BLaER1 treated with 17β-estradiol and CSF1 and Interleukin-3, amounts not matched to agents 10 nM and 100 nM (cell line): ENCODE measurements around the gene STK33.

Experiments
- H3K27ac ChIP-seq, 11 experiments: shearing (Covaris generic); formaldehyde crosslinking; 2 replicates each; pipeline ENCODE4 v1.8.1; 2022
- H3K27me3 ChIP-seq, 11 experiments: shearing (Covaris generic); formaldehyde crosslinking; 2 replicates each; pipeline ENCODE4 v1.8.1; 2022
- H3K36me3 ChIP-seq, 11 experiments: shearing (Covaris generic); formaldehyde crosslinking; 2 replicates each; pipeline ENCODE4 v1.8.1; 2022
- H3K4me1 ChIP-seq, 10 experiments: shearing (Covaris generic); formaldehyde crosslinking; 2 replicates each; pipeline ENCODE4 v1.8.1; 2022
- H3K4me2 ChIP-seq, 11 experiments: shearing (Covaris generic); formaldehyde crosslinking; 2 replicates each; pipeline ENCODE4 v1.8.1; 2022
- H3K4me3 ChIP-seq, 10 experiments: shearing (Covaris generic); formaldehyde crosslinking; 2 replicates each; pipeline ENCODE4 v1.8.1; 2022
- H3K9ac ChIP-seq, 11 experiments: shearing (Covaris generic); formaldehyde crosslinking; 2 replicates each; pipeline ENCODE4 v1.8.1; 2022
- H3K9me3 ChIP-seq, 11 experiments: shearing (Covaris generic); formaldehyde crosslinking; replicated peaks in 1 of 11; 2 replicates each; pipeline ENCODE4 v1.8.1; 2022
- H4K20me1 ChIP-seq, 11 experiments: shearing (Covaris generic); formaldehyde crosslinking; 2 replicates each; pipeline ENCODE4 v1.8.1; 2022
- Cebpa-rat ChIP-seq, 11 experiments: shearing (Covaris generic); IDR thresholded peaks; 2 replicates each; pipeline ENCODE4 v1.8.1; 2022

Gene STK33

GRCh38 chr11:8440649-8441048 is 153.4 kb downstream of the STK33 start:
- no peaks in the 10 kb centered on the region for H3K9me3 ChIP-seq
- H3K27me3 ChIP-seq: no peaks in the 10 kb centered on the region
- no peak overlapping the region for H3K27ac ChIP-seq
- no peak overlapping the region for H3K9ac ChIP-seq
- no peaks in the 10 kb centered on the region for H3K36me3 ChIP-seq
- H3K4me2 ChIP-seq: no peak overlapping the region
- TF ChIP-seq Cebpa-rat (IDR thresholded peaks at IDR 0.05): no peak
- no peaks in the 10 kb centered on the region for H4K20me1 ChIP-seq
- H3K4me1 ChIP-seq: no peaks in the 10 kb centered on the region
- H3K4me3 ChIP-seq: no peak overlapping the region

- Histone ChIP-seq H3K4me2 (no peak overlapping the region), H3K36me3 (no peaks in the 10 kb centered on the region), H3K4me3 (no peak overlapping the region), H4K20me1 (no peaks in the 10 kb centered on the region), H3K4me1 (no peaks in the 10 kb centered on the region), H3K9me3 (peaks cover 0 to 9% (median 0%) of the 10 kb centered on the region in 11 experiments; a peak in 6 of 22 replicates), H3K9ac (no peak overlapping the region), H3K27ac (no peak overlapping the region), H3K27me3 (no peaks in the 10 kb centered on the region)
- no peak for TF ChIP-seq Cebpa-rat (IDR thresholded peaks at IDR 0.05)
Observed at GRCh38 chr11:8429483-8429882, 164.5 kb downstream of the STK33 start.

DNA sequence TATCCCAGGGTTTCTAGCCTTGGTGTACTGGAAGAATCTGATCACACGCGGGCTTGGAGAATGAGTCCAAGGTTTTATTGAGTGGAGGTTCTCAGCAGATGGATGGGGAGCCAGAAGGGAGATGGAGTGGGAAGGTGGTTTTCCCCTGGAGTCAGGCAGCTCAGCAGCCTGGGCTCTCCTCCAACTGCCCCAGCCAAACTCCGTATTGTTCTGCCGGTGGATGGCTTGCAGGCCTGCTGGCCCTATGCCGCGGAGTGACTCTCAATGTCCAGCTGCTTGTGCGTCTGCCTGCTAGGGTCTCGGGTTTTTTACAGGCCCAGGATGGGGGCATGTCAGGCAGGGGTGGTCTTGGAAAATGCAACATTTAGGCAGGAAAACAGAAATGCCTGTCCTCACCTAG is 168.0 kb downstream of the STK33 start:
- no peak for TF ChIP-seq Cebpa-rat (IDR thresholded peaks at IDR 0.05)
- Histone ChIP-seq H4K20me1 (no peaks in the 10 kb centered on the region), H3K27me3 (no peaks in the 10 kb centered on the region), H3K4me2 (no peak overlapping the region), H3K36me3 (no peaks in the 10 kb centered on the region), H3K4me3 (no peak overlapping the region), H3K9me3 (peaks cover 0 to 9% (median 0%) of the 10 kb centered on the region in 11 experiments; a peak in 5 of 22 replicates), H3K9ac (no peak overlapping the region), H3K4me1 (no peaks in the 10 kb centered on the region), H3K27ac (no peak overlapping the region)

- Histone ChIP-seq H3K27me3 (no peaks in the 10 kb centered on the region), H3K27ac (no peak overlapping the region), H3K36me3 (no peaks in the 10 kb centered on the region), H3K4me1 (no peaks in the 10 kb centered on the region; a peak in 1 of 20 replicates), H4K20me1 (no peaks in the 10 kb centered on the region), H3K4me3 (no peak overlapping the region), H3K9ac (no peak overlapping the region), H3K9me3 (no peaks in the 10 kb centered on the region), H3K4me2 (peak overlapping the region in 1 of 11 experiments; percentile 49; a peak in 1 of 22 replicates)
- TF ChIP-seq Cebpa-rat (IDR thresholded peaks at IDR 0.05): no peak
Observed at GRCh38 chr11:8415195-8415594, 178.8 kb downstream of the STK33 start.

GRCh38 chr11:8408151-8408941 is 185.7 kb downstream of the STK33 start:
- Histone ChIP-seq H3K9me3 (peaks cover 0 to 11% (median 7%) of the 10 kb centered on the region in 11 experiments; a peak in 11 of 22 replicates), H3K27ac (no peak overlapping the region), H3K4me2 (no peak overlapping the region), H3K9ac (no peak overlapping the region), H3K36me3 (no peaks in the 10 kb centered on the region), H4K20me1 (no peaks in the 10 kb centered on the region), H3K27me3 (no peaks in the 10 kb centered on the region), H3K4me1 (no peaks in the 10 kb centered on the region), H3K4me3 (no peak overlapping the region)
- TF ChIP-seq Cebpa-rat (IDR thresholded peaks at IDR 0.05): no peak

DNA sequence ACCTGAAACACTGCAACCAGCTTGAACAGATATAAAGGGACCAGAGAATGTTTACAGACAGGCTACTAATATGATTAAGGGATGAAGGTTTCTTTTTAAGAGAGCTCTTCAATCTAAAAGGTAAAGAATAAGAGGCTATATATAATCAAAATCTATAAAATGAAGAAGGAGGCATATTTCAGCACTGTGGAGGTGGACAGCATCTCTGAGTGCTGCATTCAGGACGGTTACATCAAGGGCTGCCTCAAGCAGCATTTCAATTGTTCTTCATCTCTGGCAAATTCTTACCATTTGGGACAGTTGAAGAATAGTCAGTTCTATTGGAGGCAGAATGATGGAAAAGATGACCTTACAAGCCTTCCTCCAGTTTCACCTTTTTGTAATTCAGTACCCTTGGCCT is 190.7 kb downstream of the STK33 start:
- Histone ChIP-seq H3K4me3 (no peak overlapping the region), H3K9me3 (peaks cover 0 to 11% (median 7%) of the 10 kb centered on the region in 11 experiments; a peak in 11 of 22 replicates), H4K20me1 (no peaks in the 10 kb centered on the region), H3K4me2 (no peak overlapping the region), H3K27me3 (no peaks in the 10 kb centered on the region), H3K36me3 (no peaks in the 10 kb centered on the region), H3K9ac (no peak overlapping the region), H3K4me1 (no peaks in the 10 kb centered on the region), H3K27ac (no peak overlapping the region)
- TF ChIP-seq Cebpa-rat (IDR thresholded peaks at IDR 0.05): no peak

DNA sequence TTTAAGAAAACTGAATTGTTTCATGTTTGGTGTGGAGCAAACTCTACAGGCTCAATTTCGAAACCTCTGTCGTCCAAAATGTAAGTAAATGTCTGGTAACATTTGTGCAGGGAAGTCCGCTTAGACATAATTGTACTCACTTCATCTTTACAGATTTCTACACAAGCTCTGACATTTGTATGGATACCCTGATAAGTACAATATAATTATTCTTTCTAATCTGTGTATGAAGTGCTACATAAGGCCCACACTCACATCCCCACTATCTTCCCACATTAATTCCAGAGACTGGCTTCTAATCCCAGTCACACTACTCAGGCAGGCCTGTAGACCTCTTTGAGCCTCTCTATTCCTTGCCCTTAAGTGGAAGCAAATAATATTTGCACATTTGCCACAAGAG is 201.1 kb downstream of the STK33 start:
- no peak for TF ChIP-seq Cebpa-rat (IDR thresholded peaks at IDR 0.05)
- H3K27ac ChIP-seq: no peak overlapping the region
- H3K4me2 ChIP-seq: no peak overlapping the region
- H3K4me3 ChIP-seq: no peak overlapping the region
- no peaks in the 10 kb centered on the region for H3K4me1 ChIP-seq
- H3K9ac ChIP-seq: no peak overlapping the region
- H4K20me1 ChIP-seq: no peaks in the 10 kb centered on the region
- H3K27me3 ChIP-seq: no peaks in the 10 kb centered on the region
- H3K9me3 ChIP-seq: peaks cover 0 to 10% (median 0%) of the 10 kb centered on the region in 11 experiments; a peak in 1 of 22 replicates
- no peaks in the 10 kb centered on the region for H3K36me3 ChIP-seq

DNA sequence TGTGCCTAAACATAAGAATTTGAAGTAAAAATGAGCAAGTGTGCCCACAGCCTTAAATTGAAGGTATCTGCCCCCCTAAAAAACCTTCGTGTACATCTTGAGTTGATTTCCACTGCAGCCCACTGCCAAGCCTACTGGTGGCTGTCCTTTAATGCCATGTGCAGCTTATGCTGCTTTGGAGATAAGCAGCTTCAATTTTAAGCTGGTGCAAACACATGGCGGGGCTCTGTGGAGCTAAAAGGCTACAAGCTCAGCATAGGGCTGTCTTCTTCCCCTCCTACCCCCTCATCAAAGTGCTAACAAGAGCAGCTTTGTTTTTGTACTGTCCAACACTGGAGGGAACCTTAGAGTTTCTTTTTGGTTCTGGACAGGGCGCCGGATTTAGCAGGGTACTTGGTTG is 201.9 kb downstream of the STK33 start:
- Histone ChIP-seq H3K27me3 (no peaks in the 10 kb centered on the region), H3K9ac (no peak overlapping the region), H3K4me3 (no peak overlapping the region), H4K20me1 (no peaks in the 10 kb centered on the region), H3K4me2 (no peak overlapping the region), H3K36me3 (no peaks in the 10 kb centered on the region), H3K27ac (no peak overlapping the region), H3K9me3 (peaks cover 0 to 10% (median 0%) of the 10 kb centered on the region in 11 experiments; a peak in 1 of 22 replicates), H3K4me1 (no peaks in the 10 kb centered on the region)
- TF ChIP-seq Cebpa-rat (IDR thresholded peaks at IDR 0.05): no peak

GRCh38 chr11:8390851-8391612 is 203.0 kb downstream of the STK33 start:
- H3K4me1 ChIP-seq: no peaks in the 10 kb centered on the region
- no peak overlapping the region for H3K4me3 ChIP-seq
- no peaks in the 10 kb centered on the region for H3K27me3 ChIP-seq
- no peak for TF ChIP-seq Cebpa-rat (IDR thresholded peaks at IDR 0.05)
- no peaks in the 10 kb centered on the region for H3K36me3 ChIP-seq
- H4K20me1 ChIP-seq: no peaks in the 10 kb centered on the region
- H3K27ac ChIP-seq: no peak overlapping the region
- H3K9me3 ChIP-seq: peaks cover 0 to 4% (median 0%) of the 10 kb centered on the region in 11 experiments; a peak in 1 of 22 replicates
- H3K4me2 ChIP-seq: no peak overlapping the region
- no peak overlapping the region for H3K9ac ChIP-seq
